ENCODE measurements around the gene HES7.

The HES7 gene

GRCh38 chr17:8073627-8074484 is 50.0 kb downstream of the HES7 start:
- DNase-seq (ENCODE audit: low read depth, low spot score): peak; percentile 77

DNA sequence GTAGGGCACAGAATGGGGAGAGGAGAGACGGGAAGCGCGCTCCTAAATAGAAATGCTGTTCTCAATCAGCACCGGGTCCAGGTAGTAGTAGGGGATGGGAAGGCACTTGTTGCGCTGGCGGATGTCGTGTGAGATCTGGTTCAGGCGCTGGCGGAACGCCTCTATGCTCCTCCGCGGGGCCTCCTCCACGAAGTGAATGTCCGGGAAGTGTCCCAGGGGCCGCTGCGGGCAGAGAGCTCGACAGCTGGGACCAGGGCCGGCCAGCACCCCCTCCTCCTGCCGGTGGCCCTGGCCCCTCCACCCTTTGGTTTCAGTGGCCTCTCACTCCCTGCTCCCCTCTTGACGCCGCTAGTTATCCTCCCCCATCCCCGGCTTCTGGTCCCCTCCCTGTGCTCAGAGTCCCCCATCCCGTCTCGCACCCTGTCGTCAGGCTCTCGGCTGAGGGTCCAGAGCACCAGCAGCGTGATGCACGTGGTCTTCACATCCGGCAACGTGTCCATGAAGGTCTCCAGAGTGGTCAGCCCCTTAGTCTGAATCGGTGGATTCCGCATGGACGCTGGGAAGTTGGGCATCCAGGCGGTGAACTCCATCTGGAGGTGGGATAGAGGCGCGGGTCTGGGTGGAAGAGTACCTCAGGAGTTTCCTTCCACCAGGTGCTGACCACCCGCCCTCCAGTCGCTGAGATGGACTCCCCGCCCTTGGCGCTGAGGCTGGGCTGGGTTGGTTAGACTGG is 51.0 kb downstream of the HES7 start:
- DNase-seq (ENCODE audit: low read depth, low spot score): no peak

- DNase-seq (ENCODE audit: low read depth, low spot score): no peak
These were observed 51.6 kb downstream of the HES7 start for GRCh38 chr17:8072341-8072728.

DNA sequence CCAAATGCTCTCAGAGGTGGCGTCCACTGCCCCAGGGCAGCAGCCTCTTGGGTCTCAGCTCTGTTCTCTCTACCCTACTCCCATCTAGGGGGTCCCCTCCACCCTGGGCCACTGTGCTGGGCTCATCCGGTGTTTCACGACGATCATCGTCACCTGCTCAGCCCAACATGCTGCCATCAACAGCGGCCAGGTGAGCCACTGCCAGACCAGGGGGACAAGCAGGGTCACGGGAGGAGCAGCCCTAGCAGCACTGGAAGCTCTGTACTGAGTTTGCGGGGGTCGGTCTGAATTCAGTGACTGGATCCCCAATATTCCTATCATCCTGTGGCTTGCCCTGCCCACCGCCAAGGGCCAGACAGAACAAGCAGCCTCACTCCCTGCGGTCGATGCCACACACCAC is 52.4 kb downstream of the HES7 start:
- DNase-seq (ENCODE audit: low read depth, low spot score): no peak
